GM12864 (cell line): Measurements from ENCODE around the gene PTPRC.

Experiments used
- DNase-seq: peaks from one replicate; pipeline ENCODE4 v3.0.0-alpha.2; 2011; ENCODE audit warnings: low read depth
- H3K4me3 ChIP-seq: 2 replicates; pipeline ENCODE4 v1.5.1; 2011; ENCODE audit warnings: mild to moderate bottlenecking, low read depth, low read length, control low read depth
- CTCF ChIP-seq: IDR thresholded peaks from 2 replicates; pipeline ENCODE4 v1.5.1; 2011; ENCODE audit warnings: low read depth, mild to moderate bottlenecking, moderate library complexity, low read length, control low read depth, inconsistent platforms; ENCODE audit errors: missing control alignments

PTPRC gene

GRCh38 chr1:198788561-198789064, 149.8 kb downstream of the PTPRC start:
- no peak for TF ChIP-seq CTCF
- no peak for DNase-seq
- H3K4me3 ChIP-seq: no peak overlapping the region

- H3K4me3 ChIP-seq: no peak overlapping the region
- DNase-seq: no peak
- no peak for TF ChIP-seq CTCF
Observed at GRCh38 chr1:198793714-198794113, 154.9 kb downstream of the PTPRC start.

- H3K4me3 ChIP-seq: no peak overlapping the region
- no peak for DNase-seq
Observed at GRCh38 chr1:198794498-198794897, 155.7 kb downstream of the PTPRC start.

DNA sequence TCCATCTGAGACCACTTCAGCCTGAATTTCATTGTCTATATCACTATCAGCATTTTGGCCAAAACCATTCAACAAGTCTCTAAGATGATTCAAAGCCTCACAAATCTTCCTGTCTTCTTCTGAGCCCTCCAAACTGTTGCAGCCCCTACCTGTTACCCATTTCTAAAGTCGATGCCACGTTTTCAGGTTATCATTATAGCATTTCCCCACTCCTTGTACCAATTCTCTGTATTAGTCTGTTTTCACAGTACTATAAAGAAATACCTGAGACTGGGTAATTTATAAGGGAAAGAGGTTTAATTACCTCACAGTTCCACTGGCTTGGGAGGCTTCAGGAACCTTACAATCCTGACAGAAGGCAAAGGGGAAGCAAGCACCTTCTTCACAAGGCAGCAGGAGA, 158.8 kb downstream of the PTPRC start:
- no peak overlapping the region for H3K4me3 ChIP-seq
- TF ChIP-seq CTCF: no peak
- DNase-seq: no peak

More at GRCh38 chr1:198794498-198794897, 155.7 kb downstream of the PTPRC start:
- TF ChIP-seq CTCF: no peak

GRCh38 chr1:198798923-198799386, 160.1 kb downstream of the PTPRC start:
- TF ChIP-seq CTCF: no peak

GRCh38 chr1:198805498-198806151, 166.8 kb downstream of the PTPRC start:
- no peak for DNase-seq
- H3K4me3 ChIP-seq: no peak overlapping the region
- TF ChIP-seq CTCF: no peak

More at GRCh38 chr1:198798923-198799386, 160.1 kb downstream of the PTPRC start:
- H3K4me3 ChIP-seq: no peak overlapping the region
- no peak for DNase-seq

- H3K4me3 ChIP-seq: no peak overlapping the region
- DNase-seq: no peak
- TF ChIP-seq CTCF: no peak
Observed at GRCh38 chr1:198806861-198807260, 168.0 kb downstream of the PTPRC start.
